PC-3 (cell line): Measurements from ENCODE around the gene OGFRL1. TPM values are rescaled to one million over a fixed set of nuclear protein-coding genes. Genes with fewer than 3 reads are reported as not detected.
"Not testable (repeated sequence)": the region's sequence is repeated elsewhere in the genome, so short reads cannot be mapped to it uniquely, and the experiment has no call there.

Experiments used
- ATAC-seq: fragments of 200-7000 bp; cut with Tn5 transposase; 2 replicates; pipeline ENCODE4 v1.9.1; 2020; ENCODE audit warnings: mild to moderate bottlenecking, moderate library complexity
- BruUV-seq: library from RNA; stranded (reverse); fragments of 400-500 nt; replicated peaks from 2 replicates; lab custom pipeline; 2021; lab: Mats Ljungman, UMichigan
- CTCF ChIA-PET: fragments of 300-600 bp; sonication (Branson Sonifier 250); formaldehyde crosslinking; loops from one replicate; lab custom pipeline; 2022; ENCODE audit warnings: antibody characterized with exemption; lab: Charles Lee
- POLR2A ChIA-PET: fragments of 300-600 bp; sonication (Branson Sonifier 250); formaldehyde crosslinking; loops from one replicate; lab custom pipeline; 2022; ENCODE audit warnings: antibody characterized with exemption; ENCODE audit not compliant: unreplicated experiment; lab: Charles Lee
- DNase-seq: peaks from one replicate; pipeline ENCODE4 v3.0.0-alpha.2; 2015
- H2AFZ ChIP-seq: fragments of 300-600 bp; sonication (generic); 2 replicates; pipeline ENCODE4 v1.6.0; 2016; ENCODE audit warnings: antibody characterized with exemption, low read length
- H3F3A ChIP-seq: fragments of 300-600 bp; sonication (generic); one replicate; pipeline ENCODE4 v1.6.0; 2017; ENCODE audit warnings: antibody characterized with exemption, low read length, control low read depth, mild to moderate bottlenecking; ENCODE audit not compliant: unreplicated experiment
- H3K27ac ChIP-seq: fragments of 300-600 bp; sonication (generic); 2 replicates; pipeline ENCODE4 v1.5.1; 2016; ENCODE audit warnings: mild to moderate bottlenecking, low read length
- H3K27me3 ChIP-seq: fragments of 300-600 bp; sonication (generic); 2 replicates; pipeline ENCODE4 v1.6.1; 2016; ENCODE audit warnings: low read length, mixed read lengths
- H3K36me3 ChIP-seq: fragments of 300-600 bp; sonication (generic); 2 replicates; pipeline ENCODE4 v1.6.1; 2016; ENCODE audit warnings: low read depth, mixed run types, low read length, mixed read lengths
- H3K4me1 ChIP-seq: fragments of 300-600 bp; sonication (generic); 2 replicates; pipeline ENCODE4 v1.5.1; 2016; ENCODE audit warnings: low read length; ENCODE audit not compliant: insufficient read depth
- H3K4me2 ChIP-seq: fragments of 300-600 bp; sonication (generic); 2 replicates; pipeline ENCODE4 v1.6.0; 2016; ENCODE audit warnings: low read length
- H3K4me3 ChIP-seq: fragments of 300-600 bp; sonication (generic); 2 replicates; pipeline ENCODE4 v1.5.1; 2016; ENCODE audit warnings: mild to moderate bottlenecking, low read length, mixed read lengths
- H3K79me2 ChIP-seq: fragments of 300-600 bp; sonication (generic); 2 replicates; pipeline ENCODE4 v1.6.1; 2017; ENCODE audit warnings: low read length, mixed read lengths
- H3K9ac ChIP-seq: fragments of 300-600 bp; sonication (generic); 2 replicates; pipeline ENCODE4 v1.6.0; 2016; ENCODE audit warnings: mild to moderate bottlenecking, low read length
- H3K9me2 ChIP-seq: fragments of 300-600 bp; sonication (generic); replicated peaks from 2 replicates; pipeline ENCODE4 v1.6.1; 2016; ENCODE audit warnings: mixed run types, low read length, mixed read lengths
- H3K9me3 ChIP-seq: fragments of 300-600 bp; sonication (generic); 2 replicates; pipeline ENCODE4 v1.6.1; 2016; ENCODE audit warnings: low read length, mixed read lengths
- H4K20me1 ChIP-seq: fragments of 300-600 bp; sonication (generic); 2 replicates; pipeline ENCODE4 v1.6.1; 2016; ENCODE audit warnings: low read length, mixed read lengths
- CTCF ChIP-seq: fragments of 300-600 bp; sonication (generic); conservative IDR thresholded peaks from 2 replicates; pipeline ENCODE4 v1.5.1; 2017; ENCODE audit warnings: antibody characterized with exemption, low read depth, mild to moderate bottlenecking, low read length
- EZH2 ChIP-seq: fragments of 300-600 bp; sonication (generic); IDR thresholded peaks from one replicate; pipeline ENCODE4 v1.6.1; 2017; ENCODE audit warnings: antibody characterized with exemption, mild to moderate bottlenecking, low read length; ENCODE audit not compliant: unreplicated experiment
- EZH2phosphoT487 ChIP-seq: fragments of 300-600 bp; sonication (generic); IDR thresholded peaks from 2 replicates; pipeline ENCODE4 v1.6.1; 2018; ENCODE audit warnings: mild to moderate bottlenecking, antibody characterized with exemption, low read length, borderline replicate concordance
- intact Hi-C: fragments of 100-400 bp; cut with micrococcal nuclease; formaldehyde crosslinking; loops from 2 replicates; pipeline ENCODE4 v1.9.0; 2023
- total RNA-seq: library from RNA; depleted of rRNA; stranded (reverse); fragments of >200 nt; gene quantifications from 2 replicates; pipeline ENCODE4 v1.2.3, GENCODE V29; 2014

OGFRL1 gene
- total RNA-seq, 1 experiment from 2014 or later, result 5.2 TPM

- H2AFZ ChIP-seq, result no peak overlapping the region
- H3K4me1 ChIP-seq, result no peaks in the 10 kb centered on the region
- POLR2A ChIA-PET, result no interaction called here
- no peaks in the 10 kb centered on the region for H3K9me2 ChIP-seq
- no peak overlapping the region for H3K4me2 ChIP-seq
- no peaks in the 10 kb centered on the region for H3F3A ChIP-seq
- H3K27ac ChIP-seq, result no peak overlapping the region
- CTCF ChIA-PET, result no interaction called here
- H3K9ac ChIP-seq, result no peak overlapping the region
- no peak for ATAC-seq
- no TSS peak for BruUV-seq
- no peak for DNase-seq
- intact Hi-C loops, result no loop called here
- H4K20me1 ChIP-seq, result no peaks in the 10 kb centered on the region
- no peaks in the 10 kb centered on the region for H3K79me2 ChIP-seq
- no peak overlapping the region for H3K4me3 ChIP-seq
- no peaks in the 10 kb centered on the region for H3K9me3 ChIP-seq
- TF ChIP-seq EZH2phosphoT487 (no peak), CTCF (no peak)
- H3K27me3 ChIP-seq, result no peaks in the 10 kb centered on the region
- no peaks in the 10 kb centered on the region for H3K36me3 ChIP-seq
Measured at GRCh38 chr6:71258078-71258866, 30.3 kb upstream of the OGFRL1 start.

GRCh38 chr6:71259888-71260604 is 28.6 kb upstream of the OGFRL1 start:
- Histone ChIP-seq H3K9ac (no peak overlapping the region), H3K4me2 (no peak overlapping the region), H3K4me3 (no peak overlapping the region), H3K27ac (no peak overlapping the region), H3K4me1 (no peaks in the 10 kb centered on the region), H3K36me3 (no peaks in the 10 kb centered on the region), H2AFZ (no peak overlapping the region), H3K9me2 (no peaks in the 10 kb centered on the region), H3K27me3 (no peaks in the 10 kb centered on the region), H3K79me2 (no peaks in the 10 kb centered on the region), H3K9me3 (no peaks in the 10 kb centered on the region), H4K20me1 (no peaks in the 10 kb centered on the region), H3F3A (no peaks in the 10 kb centered on the region)
- CTCF ChIA-PET, result no interaction called here
- no peak for DNase-seq
- intact Hi-C loops, result no loop called here
- TF ChIP-seq EZH2, result no peak
- TF ChIP-seq CTCF, result no peak
- no peak for TF ChIP-seq EZH2phosphoT487
- ATAC-seq, result no peak
- BruUV-seq, result no TSS peak
- POLR2A ChIA-PET, result no interaction called here

GRCh38 chr6:71262914-71263313 is 25.7 kb upstream of the OGFRL1 start:
- Histone ChIP-seq H3K4me1 (no peaks in the 10 kb centered on the region), H3K9ac (no peak overlapping the region), H2AFZ (no peak overlapping the region), H3K9me2 (no peaks in the 10 kb centered on the region), H3F3A (no peaks in the 10 kb centered on the region), H3K9me3 (no peaks in the 10 kb centered on the region), H3K79me2 (no peaks in the 10 kb centered on the region), H3K36me3 (no peaks in the 10 kb centered on the region), H3K27me3 (no peaks in the 10 kb centered on the region), H4K20me1 (no peaks in the 10 kb centered on the region), H3K4me3 (no peak overlapping the region), H3K4me2 (no peak overlapping the region), H3K27ac (no peak overlapping the region)
- BruUV-seq, result no TSS peak
- CTCF ChIA-PET, result no interaction called here
- ATAC-seq (no peak), DNase-seq (no peak)
- TF ChIP-seq EZH2 (no peak), CTCF (no peak), EZH2phosphoT487 (no peak)
- POLR2A ChIA-PET, result no interaction called here
- intact Hi-C loops, result no loop called here

GRCh38 chr6:71266392-71266791 is 22.2 kb upstream of the OGFRL1 start:
- H3K27me3 ChIP-seq, H3K9me3 ChIP-seq, H3K9ac ChIP-seq, H4K20me1 ChIP-seq, H3K4me1 ChIP-seq, intact Hi-C loops, H3K79me2 ChIP-seq, H3F3A ChIP-seq, H3K27ac ChIP-seq, ATAC-seq, H3K9me2 ChIP-seq, H3K4me2 ChIP-seq, H2AFZ ChIP-seq, H3K36me3 ChIP-seq, DNase-seq, CTCF ChIA-PET, BruUV-seq, H3K4me3 ChIP-seq, POLR2A ChIA-PET: not testable (repeated sequence)
